ENCODE data around the gene NUAK1.

DNA sequence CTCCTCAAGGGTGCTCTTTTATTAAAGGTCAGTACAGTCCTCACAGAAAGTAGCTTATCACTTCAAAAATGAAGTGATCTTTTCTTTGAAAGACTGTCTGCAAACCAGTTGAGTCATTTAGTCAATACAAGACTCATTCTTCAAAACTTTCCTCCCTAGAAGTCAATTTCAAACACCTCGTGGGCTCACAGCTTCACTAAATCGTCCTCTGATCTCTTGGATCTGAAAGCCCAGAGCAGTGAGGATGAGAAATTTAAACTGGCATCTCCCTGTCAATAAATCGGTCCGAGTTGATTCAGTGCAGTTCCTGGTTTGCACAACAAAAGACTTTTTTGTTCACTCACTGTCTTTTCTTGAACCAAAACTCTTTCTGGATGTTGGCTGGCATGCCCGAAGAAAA, 44.5 kb downstream of the NUAK1 start:
- TF ChIP-seq POLR2A (IDR thresholded peaks at IDR 0.05) (no peak), POLR2AphosphoS5 (IDR thresholded peaks at IDR 0.05) (no peak), EP300 (IDR thresholded peaks at IDR 0.05; ENCODE audit: low read depth) (no peak)
- TF ChIP-seq, protein P1, sequence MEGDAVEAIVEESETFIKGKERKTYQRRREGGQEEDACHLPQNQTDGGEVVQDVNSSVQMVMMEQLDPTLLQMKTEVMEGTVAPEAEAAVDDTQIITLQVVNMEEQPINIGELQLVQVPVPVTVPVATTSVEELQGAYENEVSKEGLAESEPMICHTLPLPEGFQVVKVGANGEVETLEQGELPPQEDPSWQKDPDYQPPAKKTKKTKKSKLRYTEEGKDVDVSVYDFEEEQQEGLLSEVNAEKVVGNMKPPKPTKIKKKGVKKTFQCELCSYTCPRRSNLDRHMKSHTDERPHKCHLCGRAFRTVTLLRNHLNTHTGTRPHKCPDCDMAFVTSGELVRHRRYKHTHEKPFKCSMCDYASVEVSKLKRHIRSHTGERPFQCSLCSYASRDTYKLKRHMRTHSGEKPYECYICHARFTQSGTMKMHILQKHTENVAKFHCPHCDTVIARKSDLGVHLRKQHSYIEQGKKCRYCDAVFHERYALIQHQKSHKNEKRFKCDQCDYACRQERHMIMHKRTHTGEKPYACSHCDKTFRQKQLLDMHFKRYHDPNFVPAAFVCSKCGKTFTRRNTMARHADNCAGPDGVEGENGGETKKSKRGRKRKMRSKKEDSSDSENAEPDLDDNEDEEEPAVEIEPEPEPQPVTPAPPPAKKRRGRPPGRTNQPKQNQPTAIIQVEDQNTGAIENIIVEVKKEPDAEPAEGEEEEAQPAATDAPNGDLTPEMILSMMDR (IDR thresholded peaks at IDR 0.05) = no peak
